LNCaP clone FGC (cell line): ENCODE data around the gene MLEC.

ENCODE experiments used
- DNase-seq: peaks from one replicate; pipeline ENCODE4 v3.0.0-alpha.2; 2011; ENCODE audit warnings: low read depth
- H3K4me3 ChIP-seq: 2 replicates; pipeline ENCODE4 v1.5.1; 2011; ENCODE audit warnings: mild to moderate bottlenecking, low read depth, low read length, control low read depth
- TF ChIP-seq, protein P1 (sequence below): IDR thresholded peaks from 2 replicates; pipeline ENCODE4 v1.5.1; 2012; ENCODE audit warnings: mild to moderate bottlenecking; ENCODE audit not compliant: control insufficient read depth, insufficient read depth; ENCODE audit errors: extremely low read depth

MLEC gene

DNA sequence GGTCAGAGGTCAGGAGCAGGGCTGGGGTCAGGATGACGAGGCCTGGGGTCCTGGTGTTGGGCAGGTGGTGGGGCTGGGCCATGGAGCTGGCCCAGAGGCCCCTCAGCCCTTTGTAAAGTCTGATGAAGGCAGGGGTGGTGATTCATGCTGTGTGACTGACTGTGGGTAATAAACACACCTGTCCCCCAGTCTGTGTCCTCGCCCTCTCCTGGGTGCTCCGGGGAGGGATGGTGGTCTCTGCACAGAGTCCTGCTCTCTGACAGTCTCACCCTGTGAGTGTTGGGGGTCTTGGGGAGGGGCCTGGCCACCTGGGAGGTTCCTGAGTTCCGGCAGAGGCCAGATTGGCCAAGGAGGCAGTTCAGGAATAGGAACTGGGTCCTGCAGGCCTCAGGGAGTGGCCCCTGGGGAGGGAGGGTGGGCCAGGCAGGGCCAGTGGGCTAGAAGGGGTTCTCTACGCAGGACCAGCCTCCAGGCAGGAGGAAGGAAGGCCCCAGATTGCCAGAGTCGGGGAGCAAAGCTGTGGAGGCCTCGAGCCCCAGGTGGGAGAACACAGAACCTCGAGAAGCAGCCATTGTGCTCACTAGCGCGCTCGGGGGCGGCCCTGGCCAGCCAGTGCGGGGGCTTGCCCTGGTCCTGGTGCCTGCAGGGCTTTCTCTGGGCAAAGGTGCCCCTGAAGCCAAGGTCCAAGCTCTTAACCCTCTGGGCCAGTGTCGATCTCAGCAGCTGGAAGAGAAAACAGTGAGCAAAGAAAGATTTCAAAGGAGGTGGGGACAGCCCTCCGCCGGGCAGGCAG, 53.1 kb downstream of the MLEC start:
- TF ChIP-seq, protein P1, sequence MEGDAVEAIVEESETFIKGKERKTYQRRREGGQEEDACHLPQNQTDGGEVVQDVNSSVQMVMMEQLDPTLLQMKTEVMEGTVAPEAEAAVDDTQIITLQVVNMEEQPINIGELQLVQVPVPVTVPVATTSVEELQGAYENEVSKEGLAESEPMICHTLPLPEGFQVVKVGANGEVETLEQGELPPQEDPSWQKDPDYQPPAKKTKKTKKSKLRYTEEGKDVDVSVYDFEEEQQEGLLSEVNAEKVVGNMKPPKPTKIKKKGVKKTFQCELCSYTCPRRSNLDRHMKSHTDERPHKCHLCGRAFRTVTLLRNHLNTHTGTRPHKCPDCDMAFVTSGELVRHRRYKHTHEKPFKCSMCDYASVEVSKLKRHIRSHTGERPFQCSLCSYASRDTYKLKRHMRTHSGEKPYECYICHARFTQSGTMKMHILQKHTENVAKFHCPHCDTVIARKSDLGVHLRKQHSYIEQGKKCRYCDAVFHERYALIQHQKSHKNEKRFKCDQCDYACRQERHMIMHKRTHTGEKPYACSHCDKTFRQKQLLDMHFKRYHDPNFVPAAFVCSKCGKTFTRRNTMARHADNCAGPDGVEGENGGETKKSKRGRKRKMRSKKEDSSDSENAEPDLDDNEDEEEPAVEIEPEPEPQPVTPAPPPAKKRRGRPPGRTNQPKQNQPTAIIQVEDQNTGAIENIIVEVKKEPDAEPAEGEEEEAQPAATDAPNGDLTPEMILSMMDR: no peak
- H3K4me3 ChIP-seq: no peak overlapping the region
- DNase-seq: no peak

DNA sequence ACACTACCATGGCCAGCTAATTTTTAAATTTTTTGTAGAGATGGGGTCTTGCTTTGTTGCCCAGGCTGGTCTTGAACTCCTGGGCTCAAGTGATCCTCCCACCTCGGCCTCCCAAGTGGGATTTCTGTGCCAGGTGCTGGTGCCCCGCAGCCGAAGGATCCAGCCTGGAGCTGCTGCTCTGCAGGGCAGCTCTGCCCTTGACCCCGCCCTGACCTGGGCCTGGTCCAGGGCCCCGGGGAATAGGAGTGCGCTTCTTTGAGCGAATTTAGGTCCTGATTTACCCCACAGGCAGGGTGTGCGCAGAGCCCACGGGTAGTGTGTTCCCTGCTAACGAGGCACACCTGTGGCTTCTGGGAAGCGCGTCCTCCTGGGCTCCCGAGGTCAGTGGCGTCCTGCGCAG, 53.9 kb downstream of the MLEC start:
- TF ChIP-seq, protein P1: no peak
- no peak overlapping the region for H3K4me3 ChIP-seq
- DNase-seq: no peak

DNA sequence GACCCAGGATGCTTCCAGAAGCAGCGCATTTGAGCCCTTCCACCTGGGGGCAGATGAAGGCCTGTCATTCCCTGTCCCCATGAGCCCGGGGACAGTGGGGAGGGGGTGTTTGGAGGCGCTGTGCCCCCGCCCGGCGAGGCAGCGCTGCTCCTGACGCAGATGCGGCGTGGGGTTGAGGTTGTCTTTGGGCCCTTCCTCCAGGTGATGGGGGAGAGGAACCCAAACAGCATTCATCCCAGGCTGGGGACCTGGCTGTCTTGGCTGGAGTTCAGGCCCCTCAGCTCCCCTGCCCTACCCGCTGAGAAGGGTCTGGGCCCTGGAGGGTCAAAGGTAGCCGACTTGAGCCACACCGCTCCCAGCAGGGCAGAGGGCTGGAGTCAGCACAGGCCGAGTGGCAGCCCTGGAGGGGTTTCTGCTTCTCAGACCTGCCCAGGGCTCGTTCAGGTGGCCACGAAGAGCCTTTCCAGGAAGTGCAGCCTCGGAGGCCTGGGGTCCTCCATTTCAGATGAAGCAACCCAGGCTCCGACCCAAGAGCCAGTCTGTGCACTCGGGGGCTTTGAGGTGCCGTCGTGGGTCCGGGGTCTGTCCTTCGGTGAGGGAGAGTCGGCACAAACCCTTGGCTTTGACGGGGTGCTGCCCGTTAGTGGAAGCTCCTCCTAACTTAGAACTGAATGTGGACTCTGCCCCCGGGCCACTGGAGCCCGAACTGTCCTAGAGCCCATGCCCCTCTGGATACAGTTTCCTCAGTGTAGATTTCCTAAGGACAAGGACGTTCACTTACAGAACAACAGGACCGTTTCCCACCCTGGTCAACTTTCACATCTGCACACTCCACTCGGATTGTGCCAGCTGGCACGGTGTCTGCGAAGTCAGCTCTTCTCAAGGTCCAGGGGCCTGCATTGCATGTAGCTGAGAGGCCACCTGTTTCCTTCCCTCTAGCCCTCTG, 54.8 kb downstream of the MLEC start:
- H3K4me3 ChIP-seq: no peak overlapping the region
- DNase-seq: no peak
- TF ChIP-seq, protein P1: no peak

DNA sequence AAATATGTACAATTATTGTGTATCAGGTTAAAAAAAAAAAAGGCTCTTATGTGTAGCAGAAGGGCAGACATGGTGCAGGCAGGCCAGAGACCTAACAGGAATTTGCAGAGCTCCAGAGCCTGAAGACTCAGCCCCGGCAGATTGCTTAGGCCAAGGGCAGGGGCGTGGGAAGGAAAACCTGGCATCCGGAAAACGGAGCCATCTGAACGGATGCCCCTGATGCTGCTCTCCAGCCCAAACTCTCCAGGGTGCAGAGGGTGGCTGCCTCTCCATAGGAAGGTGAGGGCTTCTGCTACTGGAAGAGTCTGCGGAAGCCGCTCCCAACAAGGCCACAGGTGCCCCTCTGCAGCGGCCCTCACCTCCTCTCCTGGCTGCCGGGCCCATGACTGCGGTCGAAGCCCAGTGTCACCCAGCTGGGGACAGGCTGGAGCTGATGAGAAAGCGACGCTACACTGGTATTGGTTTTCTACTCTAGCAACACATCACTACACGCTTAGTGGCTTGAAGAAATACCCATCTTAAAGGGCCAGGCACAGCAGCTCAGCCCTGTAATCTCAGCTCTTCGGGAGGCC, 58.1 kb downstream of the MLEC start:
- DNase-seq: no peak
- TF ChIP-seq, protein P1: no peak
- no peak overlapping the region for H3K4me3 ChIP-seq

DNA sequence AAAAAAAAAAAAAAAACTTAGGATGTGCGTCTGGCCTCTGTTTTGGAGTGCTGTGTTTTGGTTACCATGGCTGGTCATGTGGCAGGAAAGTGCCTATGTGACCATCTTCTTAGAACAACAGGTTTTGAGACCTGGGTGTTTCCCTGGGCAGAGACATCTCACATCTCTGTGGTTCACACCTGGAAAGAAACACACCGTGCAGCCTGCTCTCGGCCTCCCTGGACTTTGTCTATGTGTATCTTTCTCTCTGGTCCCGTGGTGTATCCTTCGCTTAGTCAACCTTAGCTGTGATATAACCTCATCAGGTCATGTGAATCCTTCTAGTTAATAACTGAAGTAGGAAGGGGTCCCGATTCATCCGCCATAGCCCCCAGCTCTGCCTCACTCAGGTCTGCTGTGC, 61.3 kb downstream of the MLEC start:
- no peak for DNase-seq
- TF ChIP-seq, protein P1: no peak
- no peak overlapping the region for H3K4me3 ChIP-seq

DNA sequence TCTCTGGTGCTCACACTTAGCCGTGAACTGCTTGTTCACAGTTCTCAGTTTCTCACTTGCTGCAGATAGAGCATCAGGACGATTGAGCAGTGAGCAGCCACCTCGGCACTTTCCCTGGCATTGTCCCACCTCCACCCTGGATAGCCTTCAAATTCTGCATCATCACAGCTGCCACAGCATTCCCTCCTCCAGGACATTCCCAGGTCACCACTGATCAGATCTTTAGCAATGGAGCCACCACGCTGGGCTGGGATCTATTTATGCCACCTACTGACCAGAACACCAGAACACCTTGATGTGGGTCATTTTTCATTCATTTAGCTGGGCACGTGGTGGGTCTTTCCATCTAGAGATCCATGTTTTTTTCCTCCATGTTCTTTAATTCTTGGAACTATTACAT, 62.3 kb downstream of the MLEC start:
- DNase-seq: no peak
- no peak overlapping the region for H3K4me3 ChIP-seq
- TF ChIP-seq, protein P1: no peak
